Measurements from ENCODE around the gene GPC5. TPM values are rescaled to one million over a fixed set of nuclear protein-coding genes. Genes with fewer than 3 reads are reported as not detected.

GPC5 gene
- polyA plus RNA-seq, 2 of the 4 experiments (the other 2 are of a cell fraction) = not detected

GRCh38 chr13:91648012-91648411 is 249.6 kb downstream of the GPC5 start:
- ATAC-seq (no peak), FAIRE-seq (no peak)
- POLR2A ChIA-PET = no interaction called here

GRCh38 chr13:91649456-91649855 is 251.0 kb downstream of the GPC5 start:
- H3K4me2 ChIP-seq = no peak overlapping the region
- 24% methylated on average over 2 of the region's 2 CpGs for WGBS (ENCODE audit: missing lambda C conversion rate)
- no peak for TF ChIP-seq HDAC2 (IDR thresholded peaks at IDR 0.05)
- no peak for TF ChIP-seq USF2 (IDR thresholded peaks at IDR 0.05)
- no peak for TF ChIP-seq PBX3 (IDR thresholded peaks at IDR 0.05)
- no peak for TF ChIP-seq POLR2A (IDR thresholded peaks at IDR 0.05; ENCODE audit: low read length)
- no peak for TF ChIP-seq HMGXB4 (CRISPR knock-in tag; IDR thresholded peaks at IDR 0.05; ENCODE audit: borderline replicate concordance)
- no peak for TF ChIP-seq FOXS1 (CRISPR knock-in tag; IDR thresholded peaks at IDR 0.05)
- no peak for TF ChIP-seq POLR2AphosphoS2 (conservative IDR thresholded peaks at IDR 0.05; ENCODE audit: low read length)
- no peak for TF ChIP-seq RARB (CRISPR knock-in tag; IDR thresholded peaks at IDR 0.05)
- TF ChIP-seq CTCF (IDR thresholded peaks at IDR 0.05) = no peak
- no peak for TF ChIP-seq TFCP2L1 (CRISPR knock-in tag; IDR thresholded peaks at IDR 0.05)
- no peak for TF ChIP-seq ZSCAN20 (CRISPR knock-in tag; IDR thresholded peaks at IDR 0.05)
- no peak for TF ChIP-seq REST (IDR thresholded peaks at IDR 0.05)
- ATAC-seq = no peak
- H3K4me3 ChIP-seq = no peak overlapping the region
- H3K9me3 ChIP-seq = no peaks in the 10 kb centered on the region
- DNase-seq (ENCODE audit: low read depth in 1 of 2, low spot score in 1 of 2) = no peak
- H3K4me1 ChIP-seq = no peaks in the 10 kb centered on the region
- H3K27ac ChIP-seq = no peak overlapping the region
- CTCF ChIA-PET = no interaction called here
- POLR2A ChIA-PET = no interaction called here
- FAIRE-seq = no peak

More at GRCh38 chr13:91648012-91648411, 249.6 kb downstream of the GPC5 start:
- H3K4me1 ChIP-seq = no peaks in the 10 kb centered on the region
- no peaks in the 10 kb centered on the region for H3K9me3 ChIP-seq
- TF ChIP-seq EHMT2 (IDR thresholded peaks at IDR 0.05; ENCODE audit: low read depth) (no peak), HEYL (CRISPR knock-in tag; IDR thresholded peaks at IDR 0.05) (no peak), CBX2 (IDR thresholded peaks at IDR 0.05; ENCODE audit: borderline replicate concordance, low read depth) (no peak), ZNF302 (CRISPR knock-in tag; IDR thresholded peaks at IDR 0.05) (no peak), NPAS2 (CRISPR knock-in tag; IDR thresholded peaks at IDR 0.05; ENCODE audit: borderline replicate concordance) (no peak), ZC3H11A (IDR thresholded peaks at IDR 0.05) (no peak), NFE2L2 (conservative IDR thresholded peaks at IDR 0.05; ENCODE audit: low read length) (no peak), MAFK (IDR thresholded peaks at IDR 0.05; ENCODE audit: partially characterized antibody) (no peak), TP53 (CRISPR knock-in tag; IDR thresholded peaks at IDR 0.05) (no peak), NR3C1 (IDR thresholded peaks at IDR 0.05) (no peak), CEBPB (IDR thresholded peaks at IDR 0.05) (no peak), HMGXB4 (CRISPR knock-in tag; IDR thresholded peaks at IDR 0.05; ENCODE audit: borderline replicate concordance) (no peak), RFX5 (IDR thresholded peaks at IDR 0.05) (no peak), HES2 (IDR thresholded peaks at IDR 0.05) (no peak), PBX3 (IDR thresholded peaks at IDR 0.05) (no peak), HOXB5 (CRISPR knock-in tag; IDR thresholded peaks at IDR 0.05) (no peak)
- no peak overlapping the region for H3K27ac ChIP-seq
- H3K4me2 ChIP-seq = no peak overlapping the region
- no peak for DNase-seq (ENCODE audit: low read depth in 1 of 2, low spot score in 1 of 2)
- CTCF ChIA-PET = no interaction called here
- H3K4me3 ChIP-seq = no peak overlapping the region

All from A549 (cell line).